GM12875 (cell line): ENCODE measurements around the gene C21orf91.

ENCODE experiments used
- H3K4me3 ChIP-seq: one replicate; pipeline ENCODE4 v1.5.1; 2011; ENCODE audit warnings: low read depth, low read length, control low read depth
- TF ChIP-seq, protein P1 (sequence below): IDR thresholded peaks from 2 replicates; pipeline ENCODE4 v1.5.1; 2011; ENCODE audit warnings: low read depth, mild to moderate bottlenecking, control low read depth, inconsistent platforms, low read length, moderate library complexity, borderline replicate concordance; ENCODE audit not compliant: insufficient read depth

C21orf91 gene

DNA sequence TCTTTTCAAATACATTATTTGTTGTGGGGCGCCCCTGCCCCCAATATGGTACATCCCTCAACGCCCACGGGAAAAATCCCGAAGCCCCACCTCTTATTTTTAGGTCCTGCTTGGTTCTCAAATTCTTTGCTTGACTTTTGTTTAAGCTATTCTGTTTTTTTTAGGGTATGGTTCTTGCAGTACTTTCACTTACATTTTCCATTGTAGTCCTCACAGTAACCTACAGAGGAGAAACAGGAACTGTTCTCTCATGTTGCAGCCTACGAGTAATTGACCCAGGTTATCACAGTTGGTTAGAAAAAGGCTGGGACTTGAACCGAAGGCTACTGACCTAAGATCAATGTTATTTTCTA, 697 bp upstream of the C21orf91 start:
- H3K4me3 ChIP-seq: peak overlapping the region; percentile 94
- TF ChIP-seq, protein P1, sequence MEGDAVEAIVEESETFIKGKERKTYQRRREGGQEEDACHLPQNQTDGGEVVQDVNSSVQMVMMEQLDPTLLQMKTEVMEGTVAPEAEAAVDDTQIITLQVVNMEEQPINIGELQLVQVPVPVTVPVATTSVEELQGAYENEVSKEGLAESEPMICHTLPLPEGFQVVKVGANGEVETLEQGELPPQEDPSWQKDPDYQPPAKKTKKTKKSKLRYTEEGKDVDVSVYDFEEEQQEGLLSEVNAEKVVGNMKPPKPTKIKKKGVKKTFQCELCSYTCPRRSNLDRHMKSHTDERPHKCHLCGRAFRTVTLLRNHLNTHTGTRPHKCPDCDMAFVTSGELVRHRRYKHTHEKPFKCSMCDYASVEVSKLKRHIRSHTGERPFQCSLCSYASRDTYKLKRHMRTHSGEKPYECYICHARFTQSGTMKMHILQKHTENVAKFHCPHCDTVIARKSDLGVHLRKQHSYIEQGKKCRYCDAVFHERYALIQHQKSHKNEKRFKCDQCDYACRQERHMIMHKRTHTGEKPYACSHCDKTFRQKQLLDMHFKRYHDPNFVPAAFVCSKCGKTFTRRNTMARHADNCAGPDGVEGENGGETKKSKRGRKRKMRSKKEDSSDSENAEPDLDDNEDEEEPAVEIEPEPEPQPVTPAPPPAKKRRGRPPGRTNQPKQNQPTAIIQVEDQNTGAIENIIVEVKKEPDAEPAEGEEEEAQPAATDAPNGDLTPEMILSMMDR: no peak

DNA sequence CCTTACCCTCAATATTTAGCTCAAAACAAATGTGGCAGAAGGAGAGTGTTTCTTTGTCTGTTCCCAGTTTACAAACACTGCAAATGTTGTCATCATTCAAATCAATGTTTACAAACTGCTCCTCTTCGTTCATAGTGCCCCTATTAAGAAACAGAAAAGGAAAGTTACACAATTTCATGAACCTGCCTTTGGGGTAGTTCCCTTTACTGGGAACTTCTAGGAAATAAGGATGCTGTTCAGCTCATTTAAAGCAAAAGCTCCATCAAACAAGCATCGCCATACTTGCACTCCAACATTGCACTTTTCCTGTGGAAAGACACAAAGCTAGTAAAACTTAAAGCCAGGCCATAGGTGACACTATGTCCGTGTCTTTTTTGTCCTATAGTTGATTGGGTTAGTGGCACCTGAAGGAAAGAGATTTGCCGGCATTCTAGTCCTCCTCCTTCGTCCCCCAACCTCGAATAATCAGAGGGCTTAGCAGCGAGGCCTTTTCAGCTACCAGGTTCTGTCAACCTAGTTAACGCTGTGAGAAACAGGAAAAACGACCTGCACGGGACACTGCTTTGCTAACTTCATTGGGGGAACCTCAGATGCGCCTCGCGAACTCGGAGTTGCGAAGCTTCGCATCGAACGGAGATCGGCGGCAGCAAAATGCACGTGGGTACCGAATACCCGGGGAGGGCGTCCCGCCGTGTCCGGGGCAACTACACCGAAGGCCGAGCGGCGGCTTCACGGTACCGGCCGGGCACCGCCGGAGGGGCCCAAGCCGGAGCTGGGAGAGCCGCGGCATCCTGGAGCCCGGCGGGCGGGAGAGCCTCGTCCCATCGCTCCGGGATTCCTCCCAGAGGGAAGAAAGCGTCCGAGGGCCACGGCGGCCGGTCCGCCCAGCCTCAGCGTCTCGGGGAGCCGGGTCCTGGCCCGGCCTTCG, 706 bp downstream of the C21orf91 start:
- H3K4me3 ChIP-seq: peak overlapping the region; percentile 94
- TF ChIP-seq, protein P1: no peak

DNA sequence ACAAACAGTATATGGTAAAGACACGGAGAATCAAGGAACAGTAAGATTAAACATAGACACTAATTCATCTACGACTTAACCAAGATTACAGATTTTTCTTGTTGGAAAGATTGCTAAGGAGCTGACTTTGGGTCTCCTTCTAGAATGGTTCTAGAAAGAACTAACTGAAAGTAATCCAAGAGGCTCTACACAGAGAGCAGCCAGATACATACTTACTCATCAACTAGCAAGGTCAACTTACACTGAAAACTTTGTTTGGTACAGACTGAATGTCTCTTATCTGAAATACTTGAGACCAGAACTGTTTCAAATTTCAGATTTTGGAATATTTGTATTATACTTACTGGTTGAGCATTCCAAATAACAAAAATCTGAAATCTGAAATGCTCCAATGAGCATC, 5.8 kb downstream of the C21orf91 start:
- no peak overlapping the region for H3K4me3 ChIP-seq
- TF ChIP-seq, protein P1: no peak

DNA sequence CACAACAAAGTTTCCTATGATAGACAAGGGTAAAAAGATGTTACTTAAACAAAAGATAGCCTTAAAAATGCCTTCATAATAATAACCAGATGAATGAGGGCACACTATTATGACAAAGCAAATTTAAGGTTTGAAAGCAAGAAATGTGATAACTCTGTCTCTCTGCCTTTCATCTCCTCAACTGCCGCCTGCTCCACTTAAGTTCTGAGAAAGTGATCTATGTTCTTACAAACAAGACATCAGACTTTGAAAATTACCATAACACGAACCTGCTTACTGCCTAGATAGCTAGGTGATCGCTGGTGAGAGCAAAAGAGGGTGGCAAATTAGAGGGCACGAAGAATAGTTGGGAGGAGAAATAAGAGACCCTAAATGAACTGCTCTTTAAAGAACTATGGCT, 13.2 kb downstream of the C21orf91 start:
- TF ChIP-seq, protein P1: no peak
- H3K4me3 ChIP-seq: no peak overlapping the region

DNA sequence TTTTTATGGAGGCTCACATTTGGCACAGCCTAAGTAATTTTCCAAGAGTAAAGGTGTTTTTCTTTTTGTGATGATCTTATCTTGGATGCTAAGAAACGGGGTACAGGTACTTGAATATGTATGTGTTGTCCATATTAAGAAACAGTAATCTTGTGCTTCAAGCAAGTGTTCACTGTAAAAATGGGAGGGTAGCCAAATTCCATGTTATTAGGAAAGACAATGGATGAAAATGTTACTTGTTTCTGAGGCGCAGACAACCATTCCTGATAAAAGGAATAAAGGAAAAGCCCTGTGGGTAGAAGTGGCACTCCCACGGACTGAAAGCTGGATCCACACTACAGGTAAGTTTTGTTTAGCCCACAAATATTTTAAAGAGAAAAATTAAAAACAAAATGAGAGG, 15.6 kb downstream of the C21orf91 start:
- TF ChIP-seq, protein P1: no peak
- H3K4me3 ChIP-seq: no peak overlapping the region

DNA sequence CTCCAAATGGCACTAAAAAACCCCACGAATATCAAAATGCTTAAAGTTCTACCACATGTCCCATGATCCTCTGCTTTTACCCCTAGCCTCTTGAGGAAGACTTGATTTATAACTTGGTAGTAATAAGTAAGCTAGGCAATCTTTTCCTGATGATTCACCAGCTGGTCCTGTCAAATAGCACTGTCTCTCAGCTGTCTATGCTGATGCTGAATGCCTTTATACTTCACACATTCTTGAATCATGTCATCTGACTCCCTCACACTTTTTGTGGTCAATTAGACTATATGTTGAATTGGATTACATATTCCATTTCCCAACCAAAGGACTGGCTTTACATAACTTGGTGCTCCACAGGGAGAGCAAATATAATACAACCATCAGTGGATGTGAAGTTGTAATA, 16.6 kb downstream of the C21orf91 start:
- TF ChIP-seq, protein P1: no peak
- H3K4me3 ChIP-seq: no peak overlapping the region
